Right renal cortex interstitium (tissue), 3 donors: Measurements from ENCODE around the gene ERC2. TPM values are rescaled to one million over a fixed set of nuclear protein-coding genes. Genes with fewer than 3 reads are reported as not detected.

Source experiments
- DNase-seq, 3 donors: peaks; one replicate each; pipeline ENCODE4 v3.0.0-alpha.2; 2013; ENCODE audit warnings: low read depth in 3 of 3, low spot score in 2 of 3
- polyA plus RNA-seq, 3 donors: library from polyadenylated mRNA; unstranded; fragments of 120-200 nt; gene quantifications; one replicate each; pipeline ENCODE4 v1.2.1, GENCODE V29; 2013; ENCODE audit not compliant: insufficient read length in 3 of 3

Gene ERC2
- polyA plus RNA-seq, 3 donors = 3.5 to 4.0 (median 3.7) TPM

DNA sequence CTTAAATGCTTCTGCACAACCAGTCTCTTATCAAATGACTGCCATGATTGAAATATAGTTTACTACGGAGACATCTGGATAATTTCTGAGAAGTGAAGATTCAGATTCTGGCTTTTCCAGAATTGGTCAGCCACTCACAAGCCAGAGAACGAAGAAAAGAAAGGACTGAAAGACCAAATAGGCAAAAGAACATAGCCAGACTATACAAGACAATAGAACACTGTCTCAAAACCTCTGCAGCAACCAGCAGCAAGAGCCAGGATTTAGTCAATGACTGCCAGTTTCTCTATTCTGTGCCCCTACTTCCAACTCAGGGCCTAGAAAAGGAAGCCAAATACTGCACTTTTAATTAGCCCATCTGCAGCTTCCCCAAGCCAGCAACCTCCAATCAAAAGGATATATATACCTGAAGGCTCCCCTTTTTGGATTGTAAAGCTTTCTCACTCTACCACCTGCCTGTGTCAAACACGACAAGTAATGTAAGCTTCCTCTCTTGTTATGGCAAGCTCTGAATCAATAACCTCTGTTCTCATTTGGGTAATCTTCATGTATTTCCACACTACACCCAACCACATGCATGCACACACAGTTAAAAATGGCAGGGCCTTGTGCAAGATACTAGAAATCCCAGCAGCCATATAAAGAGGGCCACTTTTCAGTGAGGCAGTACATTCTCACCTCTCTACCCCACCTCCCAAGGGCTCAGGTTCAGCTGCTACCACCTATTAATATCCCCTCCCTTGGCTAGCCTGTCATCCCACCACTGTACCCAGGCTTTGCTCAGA is 97.1 kb downstream of the ERC2 start:
- no peak for DNase-seq

DNA sequence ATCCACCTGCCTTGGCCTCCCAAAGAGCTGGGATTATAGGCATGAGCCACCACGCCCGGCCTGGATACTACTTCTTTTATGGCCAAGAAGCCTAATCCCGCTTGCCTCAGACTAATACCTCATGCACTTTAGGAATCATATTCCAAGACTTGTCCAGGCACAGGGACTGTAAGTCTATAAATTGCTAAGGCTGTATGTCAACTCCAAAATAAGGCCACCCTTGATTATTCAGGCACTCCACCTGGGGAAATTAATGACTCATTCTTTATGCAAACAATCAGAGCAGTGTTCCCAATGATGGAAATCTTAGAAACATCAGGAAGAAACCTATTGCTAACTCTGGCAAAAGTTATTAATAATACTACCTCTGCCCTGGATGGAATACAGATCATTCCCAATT is 98.4 kb downstream of the ERC2 start:
- DNase-seq = no peak

DNA sequence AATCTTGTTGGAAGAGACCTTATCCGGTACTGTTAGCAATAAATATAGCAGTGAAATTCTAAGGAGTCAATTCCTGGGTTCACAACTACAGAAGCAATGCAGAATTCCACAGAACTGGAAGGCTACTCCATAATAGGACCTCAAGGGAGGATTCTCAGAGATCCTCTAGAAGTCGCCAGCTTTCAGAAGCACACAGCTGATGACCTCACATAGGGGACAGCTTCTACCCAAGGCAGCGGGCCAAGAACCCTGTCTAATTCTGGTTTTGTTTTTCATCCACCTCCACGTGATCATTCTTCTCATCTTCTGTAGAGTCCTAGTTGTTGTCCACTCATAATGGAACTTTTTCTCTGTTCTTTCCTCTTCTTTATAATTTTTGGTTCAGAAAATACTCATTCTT is 99.4 kb downstream of the ERC2 start:
- no peak for DNase-seq

DNA sequence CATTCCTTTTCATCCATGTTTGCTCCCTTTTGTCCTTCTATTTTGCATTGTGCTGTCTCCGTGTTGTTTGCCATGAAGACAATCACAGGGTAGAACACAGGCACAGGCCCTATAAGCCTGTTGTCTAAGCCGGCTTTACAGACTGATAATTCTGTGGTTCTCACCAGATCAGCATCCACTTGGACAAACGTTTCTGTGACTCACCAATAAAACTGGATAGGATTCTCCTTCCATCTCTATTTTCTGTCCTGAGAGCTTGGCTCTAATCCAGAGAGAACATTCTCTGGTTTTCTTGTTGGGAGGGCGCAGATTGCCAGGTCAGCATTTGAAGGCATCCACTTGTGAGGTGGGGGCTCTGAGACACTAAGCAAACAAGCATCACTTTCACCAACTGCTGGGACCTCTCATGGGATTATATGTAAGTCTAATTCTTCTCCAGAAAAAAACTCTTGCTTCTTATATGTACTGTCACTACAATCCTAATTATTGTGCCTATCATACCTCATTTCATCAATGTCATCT is 101.6 kb downstream of the ERC2 start:
- no peak for DNase-seq

DNA sequence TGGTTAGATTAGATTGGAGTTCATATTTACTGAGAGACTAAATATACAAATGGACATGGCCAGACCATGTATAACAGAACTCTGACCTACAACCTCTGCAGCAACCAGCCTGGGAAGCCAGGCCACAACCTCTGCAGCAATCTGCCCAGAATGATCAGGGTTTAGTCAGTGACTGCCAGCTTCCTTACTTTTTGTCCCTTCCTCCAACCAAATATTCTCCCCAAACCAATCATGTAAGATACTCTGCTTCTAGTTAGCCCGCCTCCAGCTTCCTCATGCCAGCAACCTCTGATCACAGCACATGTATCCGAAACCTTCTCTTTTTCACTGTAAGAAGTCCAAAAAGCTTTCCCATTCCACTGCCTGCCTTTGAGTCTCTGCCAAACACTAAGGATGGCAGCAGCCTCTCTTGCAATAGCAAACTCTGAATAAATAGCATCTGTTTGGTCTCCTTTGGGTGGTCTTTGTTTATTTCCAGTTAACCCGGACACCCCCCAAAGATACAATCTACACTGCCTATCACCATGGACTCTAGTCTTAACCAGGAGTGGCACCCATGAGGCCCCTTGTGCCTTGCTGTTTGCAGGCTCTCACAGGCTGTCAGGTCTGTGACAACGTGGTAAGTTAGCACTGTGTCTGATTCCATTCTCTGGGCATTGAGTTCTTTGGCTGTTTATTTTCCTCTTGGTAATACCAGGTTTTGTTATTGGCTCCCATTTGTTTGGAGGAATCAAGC is 102.2 kb downstream of the ERC2 start:
- no peak for DNase-seq

DNA sequence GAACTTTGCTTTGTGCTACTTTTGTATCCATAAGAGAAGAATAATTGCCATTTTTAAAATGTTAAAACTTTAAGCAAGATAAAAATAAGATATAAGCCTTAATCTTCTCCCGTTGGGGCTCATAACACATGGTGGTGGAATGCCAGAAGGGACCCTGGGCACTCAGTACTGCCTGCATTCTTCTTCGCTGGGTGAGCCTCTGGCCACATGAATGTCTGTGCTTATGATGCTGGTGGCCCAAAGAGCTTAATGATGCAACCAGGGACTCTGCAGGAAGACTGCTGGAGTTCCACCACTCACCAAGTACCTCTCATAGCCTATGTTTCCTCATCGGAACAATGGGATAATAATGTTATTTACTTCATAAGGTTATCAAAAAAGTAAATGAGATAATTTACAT is 103.6 kb downstream of the ERC2 start:
- no peak for DNase-seq

DNA sequence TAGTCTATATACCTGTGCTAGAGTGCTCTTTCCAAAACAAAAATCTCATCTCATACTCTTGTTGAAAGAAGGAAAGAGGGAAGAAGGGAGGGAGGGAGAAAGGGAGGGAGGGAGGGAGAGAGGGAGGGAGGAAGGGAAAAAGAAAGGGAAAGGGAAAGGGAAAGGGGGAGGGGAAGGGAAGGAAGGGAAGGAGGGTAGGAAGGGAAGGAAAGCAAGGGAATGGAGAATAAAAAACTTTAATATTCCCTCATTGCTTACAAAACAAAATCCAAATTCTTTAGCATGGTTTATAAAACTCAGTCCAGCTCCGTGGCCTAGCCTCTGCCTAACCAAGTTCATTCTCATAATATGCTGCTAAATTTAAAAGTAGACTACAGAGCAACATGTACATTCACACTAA is 104.5 kb downstream of the ERC2 start:
- no peak for DNase-seq

DNA sequence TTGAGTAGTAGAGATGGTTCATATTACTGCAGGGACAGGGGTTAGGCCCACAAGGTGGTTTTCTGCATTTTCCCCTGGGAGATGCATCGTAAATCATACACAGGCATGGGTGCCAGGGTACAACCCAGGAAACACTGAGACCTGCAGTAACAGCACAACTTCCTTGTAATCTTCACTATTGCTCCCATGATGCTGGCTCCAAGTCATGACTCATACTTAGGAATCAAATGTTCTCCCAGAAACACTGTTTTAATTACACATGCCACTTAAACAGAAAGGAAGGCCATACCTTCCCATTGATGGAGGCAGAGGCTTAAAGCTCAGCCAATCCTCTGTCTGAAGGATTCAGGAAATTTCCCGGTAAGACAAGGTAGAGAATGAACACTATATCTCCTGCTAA is 106.5 kb downstream of the ERC2 start:
- no peak for DNase-seq

DNA sequence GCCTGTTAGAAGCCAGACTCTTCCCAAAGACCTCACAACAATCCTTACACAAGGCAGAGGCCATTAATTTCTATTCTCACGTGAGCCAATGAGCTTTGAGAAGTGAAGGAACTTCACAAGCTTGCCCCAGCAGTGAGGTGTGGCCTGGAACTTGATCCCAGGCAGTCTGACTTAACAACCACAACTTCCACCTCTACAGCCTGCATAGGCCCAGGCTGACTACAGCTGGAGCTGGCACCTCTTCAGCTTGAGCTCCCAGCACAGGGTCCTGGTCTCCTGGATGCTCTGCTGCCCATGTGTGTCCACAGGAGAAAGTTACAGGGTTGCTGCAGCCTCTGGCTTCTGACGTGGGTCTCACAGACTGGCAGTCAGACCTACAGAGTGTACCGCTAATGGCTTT is 111.0 kb downstream of the ERC2 start:
- peak in 1 of 3 donors; percentile 10 for DNase-seq

DNA sequence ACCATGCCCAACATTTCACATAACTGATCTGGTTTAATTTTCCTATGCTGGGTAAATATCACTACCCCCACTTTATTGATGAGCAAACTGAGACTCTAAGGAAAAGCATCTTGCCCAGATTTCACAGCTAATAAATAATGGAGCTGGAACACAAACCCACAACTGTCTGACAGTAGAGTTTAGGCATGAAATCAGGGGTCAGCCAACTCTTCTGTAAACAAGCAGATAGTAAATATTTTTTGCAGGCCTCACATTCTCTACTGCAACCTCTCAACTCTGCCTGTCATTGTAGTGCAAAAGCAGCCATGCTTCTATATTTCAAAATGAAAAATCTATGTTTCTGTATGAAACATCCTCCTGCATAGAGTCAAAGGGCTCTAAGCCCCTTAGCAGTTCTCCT is 111.5 kb downstream of the ERC2 start:
- no peak for DNase-seq

DNA sequence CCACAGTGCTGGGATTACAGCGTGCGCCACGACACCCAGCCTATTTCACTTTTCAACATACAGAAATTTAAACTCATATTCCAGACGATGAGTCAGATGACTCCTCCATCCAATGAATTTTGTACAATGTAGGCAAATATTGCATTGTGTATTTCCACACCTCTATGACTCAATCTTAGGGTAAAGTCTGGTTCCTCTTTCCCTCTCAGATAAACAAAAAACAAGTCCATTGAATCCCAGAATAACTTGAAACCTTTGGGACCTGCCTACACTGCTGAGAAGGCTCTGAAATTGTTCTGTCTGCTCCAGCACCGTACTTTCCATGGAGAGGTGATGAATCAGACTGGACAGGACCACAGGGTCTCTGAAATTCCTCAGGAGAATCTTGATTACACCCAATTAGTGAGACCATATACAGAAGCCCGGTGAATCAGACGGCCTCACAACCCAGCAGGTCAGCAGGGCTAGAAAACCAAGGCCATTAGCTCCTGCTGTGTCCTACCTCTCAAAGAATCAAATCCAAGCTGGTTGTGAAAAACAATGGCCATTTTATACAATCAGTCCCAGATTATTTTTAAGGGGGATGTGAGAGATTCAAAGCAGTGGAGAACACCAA is 112.6 kb downstream of the ERC2 start:
- no peak for DNase-seq

DNA sequence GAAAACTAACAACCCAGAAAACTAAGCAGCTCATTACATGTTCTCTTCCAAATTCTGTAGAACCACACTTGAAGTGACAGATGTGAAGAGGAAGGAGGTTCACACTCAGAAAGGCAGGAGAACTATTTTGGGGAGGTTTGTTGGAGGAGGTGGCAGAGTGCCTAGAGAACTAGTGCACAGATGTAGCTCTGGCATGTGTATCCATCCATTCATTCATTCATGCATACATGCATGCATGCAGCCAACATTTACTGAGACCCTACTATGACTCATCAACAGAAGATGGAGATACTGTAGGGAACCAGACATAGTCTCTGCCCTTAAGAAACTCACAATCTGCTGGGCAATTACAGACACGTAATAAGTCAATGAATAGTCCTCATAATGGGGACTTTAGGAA is 116.7 kb downstream of the ERC2 start:
- DNase-seq = no peak

DNA sequence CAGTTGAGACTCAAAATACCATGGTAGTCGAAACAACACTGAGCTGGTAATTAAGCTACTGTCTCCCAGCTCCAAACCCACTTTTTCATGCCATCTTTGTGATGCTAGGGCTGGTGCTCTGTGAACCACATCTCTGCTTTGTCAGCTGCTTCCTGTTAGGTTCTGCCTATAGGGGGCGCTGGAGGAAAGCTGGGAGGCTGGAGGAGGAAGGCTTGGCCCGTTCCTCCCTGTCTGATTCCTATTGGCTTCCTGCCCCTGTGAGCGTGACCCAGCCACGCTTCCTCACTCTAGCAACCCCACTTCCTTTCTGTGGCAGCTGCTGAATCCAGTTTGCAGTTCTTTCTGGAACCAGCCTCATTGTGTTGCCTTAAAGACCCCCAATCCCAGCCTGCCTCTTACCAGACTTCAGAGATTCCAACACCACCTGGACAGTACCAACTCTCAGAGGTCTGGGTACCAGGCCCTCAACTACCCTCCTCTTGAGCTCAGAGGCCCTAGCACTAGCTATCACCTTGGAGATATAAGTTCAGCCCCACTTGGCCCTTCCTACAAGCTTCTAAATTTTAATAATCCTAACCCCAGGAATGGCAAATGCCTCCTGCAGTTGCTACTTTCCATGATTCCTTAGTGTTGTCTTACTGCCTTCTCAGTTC is 120.9 kb downstream of the ERC2 start:
- DNase-seq = no peak

DNA sequence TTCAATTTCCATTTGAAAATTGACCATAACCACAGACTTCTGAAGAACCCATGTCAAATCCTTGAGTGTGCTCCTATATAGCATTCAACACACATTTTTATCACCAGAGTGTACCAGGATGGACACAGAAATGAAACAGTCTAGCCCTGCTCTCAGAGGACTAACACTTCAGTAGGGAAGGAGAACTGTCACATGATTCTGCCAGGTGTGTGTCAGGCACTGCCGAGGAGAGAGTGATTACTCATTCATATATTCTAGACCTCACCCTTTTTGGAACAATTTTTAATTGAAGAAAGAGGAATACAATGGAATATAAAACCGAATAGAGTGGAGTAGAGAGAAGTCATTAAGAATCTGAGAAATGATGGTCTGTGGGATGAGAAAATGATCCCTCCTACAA is 125.8 kb downstream of the ERC2 start:
- DNase-seq = no peak

DNA sequence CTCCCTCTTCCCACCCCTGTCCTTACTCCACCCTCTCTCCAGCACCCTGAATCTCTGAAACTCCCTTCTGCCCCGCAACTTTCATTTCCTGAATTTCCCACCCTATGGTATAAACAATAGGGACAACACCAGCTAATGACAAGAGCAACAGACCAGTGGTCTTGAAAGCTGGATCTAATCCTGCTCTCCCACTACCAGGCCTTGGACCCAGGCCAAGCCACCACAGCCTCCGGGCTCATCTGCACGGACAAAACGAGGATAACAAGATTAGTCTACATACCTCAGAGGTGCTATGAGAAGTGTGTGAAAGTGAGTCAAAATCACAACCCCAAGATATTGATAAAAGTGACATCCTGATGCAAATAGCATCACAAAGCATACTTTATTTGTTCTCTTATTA is 128.6 kb downstream of the ERC2 start:
- DNase-seq = no peak

DNA sequence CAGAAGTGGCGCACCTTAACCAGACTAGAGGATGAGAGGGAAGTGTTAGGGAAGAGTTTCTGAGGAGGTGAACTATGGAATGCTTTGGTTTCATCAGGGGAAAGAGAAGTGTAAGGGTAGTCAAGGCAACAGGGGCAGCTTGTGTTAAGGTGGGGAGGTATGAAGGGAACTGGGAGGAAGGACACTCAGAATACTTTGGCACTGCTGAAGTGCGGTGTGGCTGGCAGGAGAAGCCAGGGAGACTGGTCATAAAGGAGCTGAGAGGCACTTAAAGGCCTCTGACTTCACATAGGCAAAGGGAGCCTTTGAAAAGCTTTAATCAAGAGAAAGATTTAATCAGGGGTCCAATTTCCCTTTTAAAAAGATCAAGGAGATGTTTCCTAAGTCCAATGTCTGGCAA is 129.0 kb downstream of the ERC2 start:
- no peak for DNase-seq

DNA sequence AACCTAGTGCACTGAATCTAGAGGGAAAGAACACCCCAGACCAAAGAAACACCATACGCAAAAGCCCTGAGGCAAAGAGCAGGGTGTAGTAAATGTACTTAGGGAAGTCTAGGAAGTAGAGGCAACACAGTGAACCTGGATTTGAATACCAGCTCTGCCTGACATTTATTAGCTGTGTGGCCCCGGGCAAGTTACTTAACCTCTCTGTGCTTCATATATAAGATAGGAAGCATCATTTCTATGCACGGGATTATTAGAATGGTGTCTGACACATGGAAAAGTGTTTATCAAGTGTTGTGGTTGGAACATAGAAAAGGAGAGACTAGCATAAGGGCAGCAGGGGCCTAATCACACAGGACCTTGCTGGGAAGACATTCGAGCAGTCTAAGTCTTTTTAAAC is 132.2 kb downstream of the ERC2 start:
- no peak for DNase-seq

DNA sequence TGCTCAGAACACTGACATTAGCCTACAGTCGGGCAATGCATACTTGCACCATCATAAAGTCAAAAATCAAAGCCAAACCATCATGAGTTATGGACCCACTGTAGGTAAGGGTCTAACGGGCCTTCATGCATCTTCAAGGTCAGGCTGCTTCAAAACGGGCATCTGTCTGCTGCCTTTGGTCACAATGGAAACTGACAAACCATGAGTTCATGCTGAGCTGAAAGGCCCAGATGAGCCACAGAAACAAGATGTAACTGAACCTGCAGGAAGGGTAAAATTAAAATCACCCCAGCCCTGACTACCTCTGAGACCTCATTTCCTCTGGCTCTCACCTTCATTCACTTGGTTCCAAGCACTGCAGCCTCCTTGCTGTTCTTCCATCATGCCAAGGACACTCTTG is 143.8 kb downstream of the ERC2 start:
- no peak for DNase-seq

DNA sequence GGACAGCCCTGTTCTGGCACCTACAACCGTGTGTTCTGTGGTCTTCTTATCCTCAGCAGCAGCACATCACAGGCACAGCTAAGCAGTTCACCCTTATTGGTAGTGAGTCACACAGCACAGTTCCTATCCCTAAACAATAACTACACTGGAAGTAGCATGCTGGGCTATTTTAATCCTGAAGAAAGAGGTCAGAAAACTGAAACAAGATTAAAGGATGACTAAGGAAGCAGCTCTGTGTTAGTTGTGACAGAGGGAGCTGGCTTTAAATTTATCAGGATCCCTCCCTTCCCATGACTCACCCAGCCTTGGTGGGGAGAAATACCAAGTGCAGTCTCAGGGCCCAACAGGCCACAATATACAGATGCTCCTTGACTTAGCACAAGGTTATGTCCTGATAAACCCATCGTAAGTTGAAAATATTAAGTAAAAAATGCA is 144.3 kb downstream of the ERC2 start:
- no peak for DNase-seq

DNA sequence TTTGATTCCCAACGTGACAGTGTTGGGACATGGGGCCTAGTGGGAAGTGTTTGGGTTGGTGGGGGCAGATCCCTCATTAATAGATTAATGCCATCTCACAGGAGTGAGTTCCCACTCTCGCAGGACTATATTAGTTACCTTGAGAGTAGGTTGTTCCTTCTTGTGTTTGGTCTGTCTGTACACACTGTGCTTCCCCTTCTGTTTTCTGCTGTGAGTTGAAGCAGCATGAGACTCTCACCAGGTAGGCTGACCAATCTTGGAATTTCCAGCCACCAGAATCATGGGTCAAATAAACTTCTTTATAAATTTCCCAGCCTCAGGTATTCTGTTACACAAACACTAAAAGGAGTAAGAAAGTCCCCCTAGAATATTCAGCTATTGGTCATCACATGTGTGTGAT is 145.4 kb downstream of the ERC2 start:
- DNase-seq = no peak

DNA sequence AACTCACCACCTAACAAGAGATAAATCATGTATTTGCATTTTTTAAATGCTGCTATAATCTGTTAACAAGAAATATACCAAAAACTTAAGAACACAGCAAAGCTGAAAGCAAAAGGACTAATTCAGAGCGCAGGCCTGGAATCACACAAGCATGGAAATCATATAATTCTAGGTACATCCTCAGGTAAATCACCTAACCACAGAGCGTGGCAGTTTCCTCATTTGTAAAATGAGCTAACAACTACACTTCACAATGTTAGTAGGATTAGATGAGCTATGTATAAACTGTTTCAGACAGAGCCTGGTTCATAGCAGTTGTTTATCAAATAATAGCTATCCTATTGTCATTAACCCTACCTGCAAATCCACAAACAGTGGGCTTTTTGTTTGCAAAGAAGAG is 146.4 kb downstream of the ERC2 start:
- no peak for DNase-seq
